DND-41 (cell line): ENCODE results near the gene RIPOR2.

Experiments used
- CTCF ChIP-seq: IDR thresholded peaks from 2 replicates; pipeline ENCODE4 v1.5.1; 2012; ENCODE audit warnings: borderline replicate concordance, low read length, moderate library complexity, mild to moderate bottlenecking; ENCODE audit not compliant: poor library complexity, severe bottlenecking; ENCODE audit errors: extremely low read depth
- EZH2 ChIP-seq: IDR thresholded peaks from 3 replicates; pipeline ENCODE4 v1.6.1; 2012; ENCODE audit warnings: borderline replicate concordance, low read depth, mild to moderate bottlenecking, moderate library complexity, low read length, inconsistent platforms; ENCODE audit not compliant: severe bottlenecking

GRCh38 chr6:24951811-24952299, 16.1 kb upstream of the RIPOR2 start:
- no peak for TF ChIP-seq CTCF
- TF ChIP-seq EZH2, result no peak
